ENCODE data around the gene HINT1. TPM values are rescaled to one million over a fixed set of nuclear protein-coding genes. Genes with fewer than 3 reads are reported as not detected.

HINT1 gene
- total RNA-seq (2022) (198 and 232 TPM in 2 replicates), Bru-seq, nascent RNA (percentile 95 among the genes with signal in this experiment), BruChase-seq, experiment 1, labeled RNA remaining after a 6-hour chase (percentile 95 among the genes with signal in this experiment), BruChase-seq, experiment 2, labeled RNA remaining after a 2-hour chase (percentile 89 among the genes with signal in this experiment)
- long read RNA-seq, transcript HINT1-209 (3 exons, 656 nt): minor isoform, 11 of 451 reads
- long read RNA-seq, transcript HINT1-201 (3 exons, 1,081 nt): major isoform, 430 of 451 reads
- long read RNA-seq, partial matches to known transcripts: 0 of 451 reads
- long read RNA-seq, other reads (novel, unspliced or antisense): 5 of 451 reads

DNA sequence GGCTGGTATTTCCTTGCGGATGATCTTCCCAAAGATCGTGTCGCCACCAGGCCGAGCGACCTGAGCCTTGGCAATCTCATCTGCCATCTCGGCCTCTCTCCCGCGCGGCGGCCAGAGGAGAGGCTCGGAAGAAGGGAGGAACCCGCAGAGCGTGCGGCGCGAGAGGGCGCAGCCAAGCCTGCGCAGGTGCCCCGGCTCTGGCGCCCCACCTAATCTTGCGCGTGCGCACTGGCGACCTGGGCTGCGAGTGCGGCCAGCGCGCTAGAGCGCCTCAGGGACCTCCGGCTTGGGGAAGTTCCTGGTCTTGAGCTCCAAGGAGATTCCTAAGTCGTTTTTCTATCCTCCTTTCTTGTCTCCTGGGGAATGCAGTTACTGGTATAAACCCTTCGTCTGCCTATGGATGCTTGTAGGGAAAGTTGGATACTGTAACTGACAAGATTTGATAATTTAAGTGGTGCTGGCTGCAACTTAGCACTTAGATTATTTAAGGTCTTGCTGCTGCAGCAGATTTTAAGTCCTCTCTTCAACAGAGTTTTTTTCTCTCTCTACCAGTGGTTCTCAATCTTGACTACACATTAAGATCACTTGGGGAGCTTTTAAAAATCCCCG is at the start of gene HINT1:
HINT1 (minus strand) TSS at position 138 of the 609 bp plus-strand sequence; CDS start at position 87, 51 bp downstream.
- no peaks in the 10 kb centered on the region for H3K27me3 Mint-ChIP-seq (ENCODE audit: unreplicated experiment)
- no peaks in the 10 kb centered on the region for H3K9me3 Mint-ChIP-seq (ENCODE audit: low read depth, unreplicated experiment)
- intact Hi-C loops (cut with micrococcal nuclease; ENCODE audit: unreplicated experiment): no loop called here
- BruUV-seq (replicated peaks): no TSS peak
- peaks cover 31% of the 10 kb centered on the region for H3K4me1 Mint-ChIP-seq (ENCODE audit: low read depth, unreplicated experiment)
- peak within 1 kb of the TSS; percentile 78 for H3K27ac Mint-ChIP-seq (ENCODE audit: unreplicated experiment)
- H3K36me3 Mint-ChIP-seq (ENCODE audit: insufficient read depth, unreplicated experiment): peaks cover 57% of the 10 kb centered on the region
- no peak for TF ChIP-seq CTCF (IDR thresholded peaks at IDR 0.05; ENCODE audit: unreplicated experiment)
- H3K4me3 Mint-ChIP-seq (ENCODE audit: low read depth, unreplicated experiment): peak within 1 kb of the TSS; percentile 75
- CTCF ChIA-PET: interaction anchor here (0.5 to 1.0 kb wide), 7 partner anchors 93 to 246 kb away, joined by 3 to 9 read pairs (median 6); partner anchors contain the start of gene CDC42SE2
- peak; percentile 98 for DNase-seq

DNA sequence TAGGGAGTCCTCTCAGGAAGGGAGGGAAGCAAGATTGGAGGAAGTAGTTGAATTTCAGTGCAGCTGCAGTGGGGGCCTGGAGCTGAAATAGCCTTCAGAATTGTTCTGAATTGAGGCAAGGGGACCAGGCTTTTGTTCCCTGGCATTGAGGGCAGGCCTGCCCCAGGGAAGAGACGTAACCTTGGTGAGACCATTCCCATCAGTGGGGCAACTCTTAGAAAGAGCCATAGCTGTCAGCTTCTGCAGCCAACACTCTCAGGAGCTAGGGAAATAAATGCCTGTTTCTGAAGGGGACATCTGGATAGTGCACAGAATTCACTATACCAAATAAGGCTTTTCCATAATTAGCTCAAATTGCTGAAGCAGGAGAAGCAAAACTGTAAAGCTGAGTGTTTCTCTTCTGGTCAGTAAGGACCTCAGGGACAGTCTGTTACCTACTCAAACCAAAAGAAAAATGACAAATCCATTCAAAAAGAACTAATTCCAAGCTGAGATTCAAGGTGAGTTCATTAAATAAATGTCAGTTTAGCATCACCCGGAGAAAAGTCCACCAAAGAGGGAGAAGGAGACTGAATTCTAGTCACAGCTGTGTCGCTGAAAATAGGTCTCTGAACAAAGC is 49.7 kb upstream of the HINT1 start:
- CTCF ChIA-PET: interaction anchor here (0.7 kb wide), 1 partner anchor 160 kb away, joined by 4 read pairs; no protein-coding TSS in a partner anchor
- Mint-ChIP-seq H3K4me3 (ENCODE audit: low read depth, unreplicated experiment) (no peak overlapping the region), H3K36me3 (ENCODE audit: insufficient read depth, unreplicated experiment) (no peaks in the 10 kb centered on the region), H3K27me3 (ENCODE audit: unreplicated experiment) (no peaks in the 10 kb centered on the region), H3K4me1 (ENCODE audit: low read depth, unreplicated experiment) (peaks cover 13% of the 10 kb centered on the region), H3K27ac (ENCODE audit: unreplicated experiment) (no peak overlapping the region), H3K9me3 (ENCODE audit: low read depth, unreplicated experiment) (no peaks in the 10 kb centered on the region)
- no peak for TF ChIP-seq CTCF (IDR thresholded peaks at IDR 0.05; ENCODE audit: unreplicated experiment)
- no TSS peak for BruUV-seq (replicated peaks)
- intact Hi-C loops (cut with micrococcal nuclease; ENCODE audit: unreplicated experiment): no loop called here
- no peak for DNase-seq

DNA sequence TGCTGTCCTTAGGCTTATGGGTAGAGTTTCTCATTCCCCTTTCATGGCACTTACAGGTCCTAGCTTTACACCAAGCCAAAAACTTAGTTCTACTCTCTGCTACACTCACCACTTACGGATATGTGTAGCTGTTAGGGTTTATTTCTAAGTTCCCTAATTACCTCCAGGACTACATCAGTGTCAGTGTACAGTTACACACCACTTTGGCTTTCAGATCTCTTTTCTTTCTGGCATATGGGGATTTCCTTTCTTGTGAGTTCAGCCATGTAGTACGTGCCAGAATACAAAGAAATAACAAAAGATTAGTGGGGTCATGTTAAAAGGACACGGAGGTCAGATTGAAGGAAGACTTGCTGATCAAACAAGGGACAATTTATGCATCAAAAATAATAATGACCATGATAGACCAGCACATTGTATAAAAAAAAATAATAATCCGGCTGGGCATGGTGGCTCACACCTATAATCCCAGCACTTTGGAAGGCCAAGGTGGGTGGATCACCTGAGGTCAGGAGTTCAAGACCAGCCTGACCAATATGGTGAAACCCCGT is 47.5 kb upstream of the HINT1 start:
- no peak overlapping the region for H3K4me3 Mint-ChIP-seq (ENCODE audit: low read depth, unreplicated experiment)
- no peak for TF ChIP-seq CTCF (IDR thresholded peaks at IDR 0.05; ENCODE audit: unreplicated experiment)
- peaks cover 5% of the 10 kb centered on the region for H3K36me3 Mint-ChIP-seq (ENCODE audit: insufficient read depth, unreplicated experiment)
- H3K4me1 Mint-ChIP-seq (ENCODE audit: low read depth, unreplicated experiment): peaks cover 21% of the 10 kb centered on the region
- no peaks in the 10 kb centered on the region for H3K27me3 Mint-ChIP-seq (ENCODE audit: unreplicated experiment)
- no TSS peak for BruUV-seq (replicated peaks)
- H3K9me3 Mint-ChIP-seq (ENCODE audit: low read depth, unreplicated experiment): no peaks in the 10 kb centered on the region
- H3K27ac Mint-ChIP-seq (ENCODE audit: unreplicated experiment): no peak overlapping the region
- CTCF ChIA-PET: no interaction called here
- intact Hi-C loops (cut with micrococcal nuclease; ENCODE audit: unreplicated experiment): no loop called here
- no peak for DNase-seq

GRCh38 chr5:131211669-131212068 is 46.6 kb upstream of the HINT1 start:
- H3K27ac Mint-ChIP-seq (ENCODE audit: unreplicated experiment): no peak overlapping the region
- CTCF ChIA-PET: no interaction called here

More at GRCh38 chr5:131211669-131212068, 46.6 kb upstream of the HINT1 start:
- Mint-ChIP-seq H3K27me3 (ENCODE audit: unreplicated experiment) (no peaks in the 10 kb centered on the region), H3K36me3 (ENCODE audit: insufficient read depth, unreplicated experiment) (peaks cover 5% of the 10 kb centered on the region), H3K9me3 (ENCODE audit: low read depth, unreplicated experiment) (no peaks in the 10 kb centered on the region), H3K4me1 (ENCODE audit: low read depth, unreplicated experiment) (peaks cover 21% of the 10 kb centered on the region), H3K4me3 (ENCODE audit: low read depth, unreplicated experiment) (no peak overlapping the region)
- intact Hi-C loops (cut with micrococcal nuclease; ENCODE audit: unreplicated experiment): no loop called here
- no peak for TF ChIP-seq CTCF (IDR thresholded peaks at IDR 0.05; ENCODE audit: unreplicated experiment)
- DNase-seq: no peak
- no TSS peak for BruUV-seq (replicated peaks)

All from Calu3 (cell line).